ENCODE measurements around the gene TRIM17. TPM values are rescaled to one million over a fixed set of nuclear protein-coding genes. Genes with fewer than 3 reads are reported as not detected.

Gene TRIM17
- total and polyA plus RNA-seq, 2 of the 8 experiments (the other 6 are each of a cell fraction or from before 2014, with no cell fraction given) = 1.1 to 2.2 TPM

DNA sequence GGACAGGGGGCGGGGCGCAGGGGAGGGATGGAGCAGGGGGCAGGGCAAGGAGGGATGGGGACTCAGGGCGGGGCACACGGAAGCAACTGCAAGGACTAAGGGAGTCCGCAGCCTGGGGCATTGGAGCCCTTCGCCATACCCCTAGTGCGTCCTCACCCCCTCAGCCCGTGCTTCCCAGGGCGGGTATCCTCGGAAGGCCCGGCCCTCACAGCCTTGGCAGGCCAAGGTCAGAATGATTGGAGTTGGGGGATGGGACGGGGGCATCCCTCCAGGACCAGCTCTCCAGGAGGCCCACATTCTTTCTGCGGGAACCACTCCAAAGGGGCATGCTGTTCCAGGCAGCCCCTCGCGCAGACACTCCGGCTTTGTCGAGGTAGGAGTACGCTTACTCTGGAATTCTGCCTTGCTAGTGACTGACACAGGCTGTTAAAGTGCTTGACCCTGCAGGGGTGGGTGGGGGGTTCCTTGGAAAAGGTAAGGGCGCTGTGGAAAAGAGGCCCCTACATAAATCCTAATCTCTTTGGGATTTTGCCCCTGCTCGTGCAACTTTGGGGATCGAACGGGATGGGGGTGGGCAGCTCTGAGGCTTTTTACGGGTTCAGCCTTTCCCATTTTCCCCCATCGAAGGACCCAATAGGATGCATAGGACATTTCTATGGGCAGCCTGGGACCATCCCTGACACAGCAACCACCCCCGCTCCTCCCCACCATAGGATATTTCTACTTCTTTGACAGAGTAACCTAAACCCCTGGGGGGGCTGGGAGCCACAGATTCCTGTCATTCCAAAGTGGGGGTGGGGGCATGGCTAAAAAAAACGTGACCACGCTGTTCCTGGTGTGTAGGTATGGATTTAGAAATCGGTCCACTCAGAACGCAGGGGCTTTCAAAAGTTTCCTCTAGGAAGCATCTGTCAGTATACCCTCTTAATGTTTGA, 9.3 kb downstream of the TRIM17 start:
- FAIRE-seq = no peak
- peaks cover 20 to 37% of the 10 kb centered on the region in 2 experiments for H4K20me1 ChIP-seq (replicated peaks in 1 of 2; ENCODE audit: control insufficient read depth in 1 of 2, insufficient read depth in 2 of 2, low read length in 2 of 2)
- peaks cover 18% of the 10 kb centered on the region; the same call in 1 of the 2 replicates for H3K23me2 ChIP-seq (ENCODE audit: low read depth, low read length)
- no peak overlapping the region for H4K5ac ChIP-seq (ENCODE audit: insufficient read length, low read depth, low read length)
- H3K4me3 ChIP-seq (ENCODE audit: extremely low read depth in 1 of 4, insufficient read depth in 2 of 4, low read depth in 3 of 4, low read length in 4 of 4) = peak overlapping the region; percentile 41 to 70 (median 64)
- ChIA-PET POLR2A (ENCODE audit: partially characterized antibody) (interaction anchor here (0.6 to 4.1 kb wide), 14 partner anchors 11 to 819 kb away, joined by 3 to 62 read pairs (median 4); a partner anchor contains a TSS), CTCF (ENCODE audit: partially characterized antibody) (interaction anchor here (0.6 kb wide), 1 partner anchor 83 kb away, joined by 3 read pairs; no protein-coding TSS in a partner anchor)
- H3K56ac ChIP-seq (replicated peaks; ENCODE audit: insufficient read length, low read depth, low read length) = peak overlapping the region; percentile 88
- peaks cover 0 to 2% (median 0%) of the 10 kb centered on the region in 4 experiments; a peak in 1 of 7 replicates for H3K27me3 ChIP-seq (replicated peaks in 1 of 4; ENCODE audit: control insufficient read depth in 3 of 4, extremely low read depth in 1 of 4, insufficient read depth in 3 of 4, low read length in 3 of 4)
- peak overlapping the region; percentile 69; the same call in 1 of the 2 replicates for H2BK5ac ChIP-seq (ENCODE audit: low read depth, low read length)
- H3K4ac ChIP-seq (replicated peaks; ENCODE audit: insufficient read length, low read depth, low read length) = no peak overlapping the region
- no peak overlapping the region; the same call in 1 of the 2 replicates for H4K8ac ChIP-seq (ENCODE audit: extremely low read depth, insufficient read depth, low read length)
- H3K14ac ChIP-seq (ENCODE audit: insufficient read length) = no peak overlapping the region
- peak overlapping the region; percentile 84 to 99 for H3K4me2 ChIP-seq (ENCODE audit: insufficient read depth in 1 of 2, low read depth in 2 of 2, low read length in 2 of 2)
- H3K9ac ChIP-seq (replicated peaks in 1 of 4; ENCODE audit: extremely low read depth in 1 of 4, low read depth in 3 of 4, low read length in 3 of 4) = peak overlapping the region in 1 of 4 experiments; percentile 19; a peak in 3 of 7 replicates
- no peak overlapping the region for H3K23ac ChIP-seq (ENCODE audit: insufficient read length)
- 0 out of 2 replicates have a peak overlapping the region, but pooled peaks have one; percentile 41 for H2AFZ ChIP-seq (ENCODE audit: low read length)
- no peak overlapping the region for H2BK20ac ChIP-seq (ENCODE audit: low read length)
- H3K4me1 ChIP-seq (replicated peaks in 1 of 4; ENCODE audit: control insufficient read depth in 3 of 4, insufficient read depth in 4 of 4, low read length in 3 of 4) = peaks cover 3 to 11% (median 8%) of the 10 kb centered on the region in 4 experiments
- H3K27ac ChIP-seq (ENCODE audit: low read depth, low read length) = no peak overlapping the region; the same call in 1 of the 2 replicates
- H2AK5ac ChIP-seq (ENCODE audit: low read depth, low read length) = no peak overlapping the region
- no peak overlapping the region for H2BK15ac ChIP-seq (ENCODE audit: low read length)
- H2BK12ac ChIP-seq (ENCODE audit: low read depth, low read length) = 0 out of 2 replicates have a peak overlapping the region, but pooled peaks have one; percentile 2
- peak overlapping the region; percentile 85 for H3K18ac ChIP-seq (ENCODE audit: extremely low read depth, low read length)
- peaks cover 0 to 4% (median 2%) of the 10 kb centered on the region in 4 experiments; a peak in 2 of 8 replicates for H3K36me3 ChIP-seq (ENCODE audit: control insufficient read depth in 2 of 4, insufficient read depth in 4 of 4, low read length in 3 of 4)
- peaks cover 18% of the 10 kb centered on the region for H3K79me1 ChIP-seq (ENCODE audit: low read depth, low read length)
- H3K9me3 ChIP-seq (ENCODE audit: insufficient read depth in 2 of 2, low read depth in 1 of 2, low read length in 1 of 2) = no peaks in the 10 kb centered on the region
- 6% methylated on average over 24 of the region's 29 CpGs; no CpG with 5 or more reads in 1 of the 2 experiments for WGBS, 2 experiments (ENCODE audit: extremely low coverage in 1 of 2, insufficient coverage in 1 of 2, insufficient read length in 1 of 2, insufficient replicate concordance in 2 of 2, low coverage in 1 of 2, low lambda C conversion rate in 2 of 2, missing lambda C conversion rate in 1 of 2)
- H3K79me2 ChIP-seq (ENCODE audit: control insufficient read depth in 1 of 2, insufficient read depth in 2 of 2, low read length in 2 of 2) = peaks cover 8 to 38% of the 10 kb centered on the region in 2 experiments; a peak in 3 of 4 replicates
- no peak overlapping the region for H2BK120ac ChIP-seq (replicated peaks; ENCODE audit: low read depth, low read length)
- DNase-seq (ENCODE audit: low read depth in 1 of 2, low spot score in 2 of 2) = peak in 1 of 2 experiments; percentile 79
- no peak overlapping the region for H4K91ac ChIP-seq (replicated peaks; ENCODE audit: insufficient read length, low read length)
- TF ChIP-seq KDM4A (IDR thresholded peaks at IDR 0.05; ENCODE audit: low read depth, low read length, severe bottlenecking) (peak; percentile 79), TBP (IDR thresholded peaks at IDR 0.05; ENCODE audit: low read depth, low read length) (0 out of 2 replicates have a peak, but pooled peaks have one; percentile 20), EGR1 (IDR thresholded peaks at IDR 0.05; ENCODE audit: borderline replicate concordance, low read depth, low read length) (peak; percentile 35; the same call in 1 of the 2 replicates), MAFK (IDR thresholded peaks at IDR 0.05; ENCODE audit: low read depth, low read length) (no peak), SIN3A (conservative IDR thresholded peaks at IDR 0.05 in 1 of 2, IDR thresholded peaks at IDR 0.05 in 1 of 2; ENCODE audit: low read depth in 1 of 2, low read length in 2 of 2) (peak in 1 of 2 experiments; percentile 57; a peak in 1 of 4 replicates), ASH2L (IDR thresholded peaks at IDR 0.05; ENCODE audit: low read length) (peak; percentile 68), CHD1 (IDR thresholded peaks at IDR 0.05; ENCODE audit: low read depth, low read length) (no peak), KDM1A (IDR thresholded peaks at IDR 0.05; ENCODE audit: borderline replicate concordance, low read length) (peak; percentile 86; the same call in 1 of the 2 replicates)
- TF ChIP-seq, protein P1, sequence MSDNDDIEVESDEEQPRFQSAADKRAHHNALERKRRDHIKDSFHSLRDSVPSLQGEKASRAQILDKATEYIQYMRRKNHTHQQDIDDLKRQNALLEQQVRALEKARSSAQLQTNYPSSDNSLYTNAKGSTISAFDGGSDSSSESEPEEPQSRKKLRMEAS (IDR thresholded peaks at IDR 0.05) = peak; percentile 19; the same call in 1 of the 2 replicates
